ENCODE data around the gene PTTG2.

GRCh38 chr4:37991623-37992410, 31.6 kb downstream of the PTTG2 start:
- TF ChIP-seq CTCF (optimal IDR thresholded peaks at IDR 0.05 in 1 of 3, IDR thresholded peaks at IDR 0.05 in 1 of 3, conservative IDR thresholded peaks at IDR 0.05 in 1 of 3; ENCODE audit: extremely low read depth in 1 of 3, insufficient read depth in 2 of 3, low read length in 3 of 3), result no peak
- no peak for TF ChIP-seq EZH2 (IDR thresholded peaks at IDR 0.05; ENCODE audit: low read length)
